ENCODE results near the gene RIPPLY3. TPM values are rescaled to one million over a fixed set of nuclear protein-coding genes. Genes with fewer than 3 reads are reported as not detected.

The RIPPLY3 gene
- total and polyA plus RNA-seq, 9 donors = not detected

- intact Hi-C loops (cut with DNase I) = loop anchor here in 1 of 4 donors (10.0 kb wide), 1 partner anchor 363 kb away; no protein-coding TSS in a partner anchor
- no peak overlapping the region for H3K4me3 ChIP-seq
- H3K36me3 ChIP-seq = no peaks in the 10 kb centered on the region
- no peak for DNase-seq
- no peak for TF ChIP-seq EP300 (IDR thresholded peaks at IDR 0.05)
- TF ChIP-seq POLR2A (IDR thresholded peaks at IDR 0.05) = no peak
- no peak for TF ChIP-seq CTCF (IDR thresholded peaks at IDR 0.05)
- peaks cover 5% of the 10 kb centered on the region for H3K4me1 ChIP-seq (ENCODE audit: insufficient read depth)
- H3K27ac ChIP-seq = no peak overlapping the region
- 90 to 95% (median 91%) methylated on average over 11 of the region's 11 CpGs for WGBS, 3 donors
- no peaks in the 10 kb centered on the region for H3K9me3 ChIP-seq
- no peaks in the 10 kb centered on the region for H3K27me3 ChIP-seq
Observed at GRCh38 chr21:36962098-36962780, 44.3 kb upstream of the RIPPLY3 start.

GRCh38 chr21:36964398-36964797 is 42.1 kb upstream of the RIPPLY3 start:
- H3K4me3 ChIP-seq = no peak overlapping the region
- intact Hi-C loops (cut with DNase I) = loop anchor here in 1 of 4 donors (10.0 kb wide), 1 partner anchor 360 kb away; no protein-coding TSS in a partner anchor
- WGBS, 3 donors = 95 to 96% (median 96%) methylated on average over 4 of the region's 4 CpGs
- peaks cover 5% of the 10 kb centered on the region for H3K4me1 ChIP-seq (ENCODE audit: insufficient read depth)
- no peaks in the 10 kb centered on the region for H3K27me3 ChIP-seq
- H3K27ac ChIP-seq = no peak overlapping the region
- DNase-seq = no peak
- TF ChIP-seq EP300 (IDR thresholded peaks at IDR 0.05) = no peak
- TF ChIP-seq POLR2A (IDR thresholded peaks at IDR 0.05) = no peak
- TF ChIP-seq CTCF (IDR thresholded peaks at IDR 0.05) = no peak
- H3K36me3 ChIP-seq = no peaks in the 10 kb centered on the region
- H3K9me3 ChIP-seq = no peaks in the 10 kb centered on the region

- no peak overlapping the region for H3K27ac ChIP-seq
- H3K4me3 ChIP-seq = no peak overlapping the region
- H3K27me3 ChIP-seq = no peaks in the 10 kb centered on the region
- intact Hi-C loops (cut with DNase I) = loop anchor here in 2 of 4 donors (5.0 to 10.0 kb wide), 2 partner anchors 107 to 360 kb away; partner anchors contain the start of genes PIGP (in 1 of the 2) and TTC3 (in 1 of the 2)
- no peaks in the 10 kb centered on the region for H3K36me3 ChIP-seq
- DNase-seq = no peak
- TF ChIP-seq POLR2A (IDR thresholded peaks at IDR 0.05) (no peak), EP300 (IDR thresholded peaks at IDR 0.05) (no peak), CTCF (IDR thresholded peaks at IDR 0.05) (no peak)
- no peaks in the 10 kb centered on the region for H3K9me3 ChIP-seq
- WGBS, 3 donors = 90 to 93% (median 92%) methylated on average over 8 of the region's 8 CpGs
- H3K4me1 ChIP-seq (ENCODE audit: insufficient read depth) = peaks cover 5% of the 10 kb centered on the region
Observed at GRCh38 chr21:36964827-36965719, 41.4 kb upstream of the RIPPLY3 start.

DNA sequence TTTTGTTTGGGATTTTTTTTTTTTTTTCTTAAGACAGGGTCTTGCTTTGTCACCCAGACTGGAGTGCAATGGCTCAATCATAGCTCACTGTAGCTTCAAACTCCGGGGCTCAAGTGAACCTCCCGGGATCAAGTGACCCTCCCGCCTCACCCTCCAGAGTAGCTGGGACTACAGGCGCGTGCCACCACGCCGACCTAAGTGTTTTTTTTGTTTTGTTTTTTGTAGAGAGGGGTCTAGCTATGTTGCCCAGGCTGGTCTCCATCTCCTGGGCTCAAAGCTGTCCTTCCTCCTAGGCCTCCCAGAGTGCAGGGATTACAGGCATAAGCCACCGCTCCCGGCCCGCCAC is 40.8 kb upstream of the RIPPLY3 start:
- H3K27me3 ChIP-seq = no peaks in the 10 kb centered on the region
- no peak for DNase-seq
- H3K27ac ChIP-seq = peak overlapping the region; percentile 53 to 85
- H3K36me3 ChIP-seq = no peaks in the 10 kb centered on the region
- WGBS, 3 donors = 48 to 59% (median 52%) methylated on average over 10 of the region's 10 CpGs
- no peaks in the 10 kb centered on the region for H3K9me3 ChIP-seq
- H3K4me3 ChIP-seq = peak overlapping the region; percentile 71
- intact Hi-C loops (cut with DNase I) = loop anchor here in 2 of 4 donors (5.0 to 10.0 kb wide), 2 partner anchors 107 to 359 kb away; partner anchors contain the start of genes PIGP (in 1 of the 2) and TTC3 (in 1 of the 2)
- TF ChIP-seq EP300 (IDR thresholded peaks at IDR 0.05) (no peak), CTCF (IDR thresholded peaks at IDR 0.05) (no peak), POLR2A (IDR thresholded peaks at IDR 0.05) (no peak)
- H3K4me1 ChIP-seq (ENCODE audit: insufficient read depth) = peaks cover 5% of the 10 kb centered on the region
